Measurements from ENCODE around the gene NAPEPLD.
"Not testable (repeated sequence)": the region's sequence is repeated elsewhere in the genome, so short reads cannot be mapped to it uniquely, and the experiment has no call there.

NAPEPLD gene

DNA sequence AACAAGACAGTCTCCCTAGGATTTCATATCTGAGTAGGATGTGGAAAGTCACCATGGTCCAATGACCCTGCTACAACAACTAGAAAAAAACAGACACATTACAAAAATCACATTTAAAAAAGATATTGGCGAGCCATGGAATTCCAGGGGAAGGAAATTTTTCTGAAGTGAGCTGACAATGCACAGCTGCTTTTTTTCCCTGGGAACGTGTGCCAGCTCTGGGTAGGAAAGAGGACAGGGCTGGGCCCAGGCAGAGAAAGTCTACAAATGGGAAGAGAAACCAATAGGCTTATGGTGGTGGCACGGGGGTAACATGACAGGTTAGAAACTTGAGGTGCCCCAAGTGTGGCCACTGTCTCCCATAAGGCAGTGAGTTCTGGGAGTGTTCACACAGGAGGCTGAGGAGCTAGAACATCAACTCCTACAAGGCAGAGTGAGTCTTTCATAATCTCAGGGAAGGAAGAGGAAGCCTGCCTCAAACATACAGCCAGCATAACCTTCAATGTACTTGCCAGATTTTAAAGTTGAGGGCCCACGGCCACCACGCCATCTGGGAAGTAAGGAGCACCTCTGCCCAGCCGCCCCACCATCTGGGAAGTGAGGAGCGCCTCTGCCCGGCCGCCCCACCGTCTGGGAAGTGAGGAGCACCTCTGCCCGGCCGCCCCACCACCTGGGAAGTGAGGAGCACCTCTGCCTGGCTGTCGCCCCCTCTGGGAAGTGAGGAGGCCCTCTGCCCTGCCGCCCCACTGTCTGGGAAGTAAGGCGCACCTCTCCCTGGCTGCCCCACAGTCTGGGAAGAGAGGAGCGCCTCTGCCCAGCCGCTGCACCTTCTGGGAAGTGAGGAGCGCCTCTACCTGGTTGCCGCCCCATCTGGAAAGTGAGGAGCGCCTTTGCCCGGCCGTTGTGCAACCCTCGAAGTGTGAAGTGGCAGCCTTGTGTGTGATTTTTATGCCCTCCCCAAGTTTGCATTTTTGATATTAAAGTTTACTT, 80.2 kb downstream of the NAPEPLD start:
- no peak for DNase-seq (ENCODE audit: low read depth in 3 of 3)

DNA sequence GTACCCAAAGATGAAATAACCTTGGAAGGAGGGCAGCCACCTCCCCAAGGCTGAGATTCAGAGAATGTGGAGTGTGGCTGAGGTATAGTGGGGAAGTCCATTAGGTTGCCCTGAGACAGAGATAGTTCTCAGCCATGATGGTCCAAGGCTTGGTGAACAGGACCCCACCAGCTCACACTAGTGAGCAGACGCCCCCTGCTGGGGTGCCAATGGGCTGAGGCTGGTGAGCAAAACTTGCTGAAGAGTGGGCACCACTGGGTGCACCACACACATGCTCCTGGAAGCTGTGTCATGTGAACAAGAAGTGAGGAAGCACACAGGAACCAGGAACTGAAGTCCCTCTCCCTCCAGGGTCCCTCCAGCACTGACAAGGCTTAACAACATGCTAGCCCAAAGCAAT, 83.2 kb downstream of the NAPEPLD start:
- DNase-seq (ENCODE audit: low read depth in 3 of 3) = peak in 1 of 3 experiments; percentile 38

DNA sequence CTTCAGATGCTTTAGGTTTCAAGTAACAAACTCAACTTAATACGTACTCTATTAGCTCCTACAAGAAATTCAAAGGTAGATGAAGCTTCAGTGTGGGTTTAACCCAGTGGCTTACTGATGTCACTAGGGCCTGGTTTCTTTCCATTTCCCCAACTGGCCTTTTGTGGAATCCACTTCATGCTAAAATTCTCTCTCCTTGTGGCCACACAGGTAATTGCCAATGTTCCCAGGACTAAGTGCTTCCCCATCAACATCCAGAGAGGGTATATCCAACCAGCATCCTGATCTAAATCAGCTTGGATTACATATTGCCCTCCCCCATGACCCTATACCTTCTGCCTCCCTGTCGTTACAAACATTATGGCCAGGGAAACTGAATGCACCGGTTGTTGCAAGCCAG, 85.0 kb downstream of the NAPEPLD start:
- DNase-seq (ENCODE audit: low read depth in 3 of 3) = no peak

DNA sequence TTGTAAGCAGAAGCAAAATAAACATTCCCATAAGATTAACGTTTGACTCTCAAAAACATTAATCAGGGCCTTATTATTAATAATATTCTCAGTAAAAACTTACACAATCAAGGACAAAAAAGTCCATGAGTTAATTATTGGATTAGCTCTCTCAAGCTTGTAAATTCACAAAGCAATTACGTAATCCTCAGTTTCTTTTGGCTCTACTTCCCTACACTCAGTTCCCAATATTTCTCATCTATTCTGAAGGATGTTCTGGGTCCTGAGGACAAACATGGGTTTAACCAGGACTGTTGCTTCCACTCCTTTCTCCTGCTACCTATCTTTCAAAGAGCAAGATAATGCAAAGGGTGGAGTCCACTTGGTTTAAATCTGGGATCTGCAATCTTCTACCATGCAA, 89.4 kb downstream of the NAPEPLD start:
- DNase-seq (ENCODE audit: low read depth in 3 of 3) = no peak

DNA sequence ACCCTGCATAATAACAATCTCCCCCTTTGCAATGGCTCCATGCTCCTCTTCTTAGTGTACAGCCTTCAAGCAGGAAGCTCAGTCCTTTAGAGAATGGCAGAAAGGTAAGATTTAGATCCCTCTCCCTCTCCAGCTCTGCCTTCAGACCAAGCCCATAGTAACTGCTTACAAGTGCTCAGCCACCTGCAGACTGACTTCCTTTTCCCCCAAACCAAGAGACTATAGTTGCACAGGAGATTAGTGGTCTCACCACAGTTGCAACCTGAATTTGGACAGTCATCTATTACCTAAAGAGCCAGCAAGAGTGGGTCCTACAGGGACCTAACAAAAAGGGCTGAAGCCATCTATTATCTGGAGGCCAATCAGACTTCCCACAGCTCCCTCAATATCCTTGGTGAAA, 90.8 kb downstream of the NAPEPLD start:
- DNase-seq (ENCODE audit: low read depth in 3 of 3) = no peak

DNA sequence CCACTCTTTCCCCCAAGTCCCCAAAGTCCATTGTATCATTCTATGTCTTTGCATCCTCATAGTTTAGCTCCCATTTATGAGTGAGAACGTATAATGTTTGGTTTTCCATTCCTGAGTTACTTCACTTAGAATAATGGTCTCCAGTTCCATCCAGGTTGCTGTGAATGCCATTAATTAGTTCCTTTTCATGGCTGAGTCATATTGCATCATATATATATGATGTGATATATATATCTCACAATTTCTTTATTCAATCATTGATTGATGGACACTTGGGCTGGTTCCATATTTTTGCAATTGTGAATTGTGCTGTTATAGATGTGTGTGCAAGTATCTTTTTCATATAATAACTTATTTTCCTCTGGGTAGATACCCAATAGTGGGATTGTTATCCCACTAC, 92.9 kb downstream of the NAPEPLD start:
- DNase-seq (ENCODE audit: low read depth in 3 of 3) = not testable (repeated sequence)

DNA sequence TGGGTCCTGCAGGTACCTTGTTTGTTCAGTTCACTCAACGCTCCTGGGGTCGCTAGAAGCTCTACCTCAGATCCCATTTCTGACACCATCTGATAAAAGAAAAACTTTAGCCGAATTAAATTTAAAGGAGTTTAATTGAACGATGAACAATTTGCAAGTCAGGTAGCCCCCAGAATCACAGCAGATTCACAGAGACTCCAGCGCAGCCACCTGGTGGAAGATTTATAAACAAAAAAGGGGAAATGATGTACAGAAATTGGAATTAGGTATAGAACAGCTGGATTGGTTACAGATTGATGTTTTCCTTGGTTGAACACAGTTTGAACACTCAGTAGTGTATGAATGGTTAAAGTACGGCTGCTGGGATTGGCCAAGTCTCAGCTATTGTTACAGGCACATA, 97.4 kb downstream of the NAPEPLD start:
- no peak for DNase-seq (ENCODE audit: low read depth in 3 of 3)
